Measurements from ENCODE around the gene PRPF31. TPM values are rescaled to one million over a fixed set of nuclear protein-coding genes. Genes with fewer than 3 reads are reported as not detected.

The PRPF31 gene
- total RNA-seq, 2 donors from 2014 or later: 39.5 to 65.6 TPM

DNA sequence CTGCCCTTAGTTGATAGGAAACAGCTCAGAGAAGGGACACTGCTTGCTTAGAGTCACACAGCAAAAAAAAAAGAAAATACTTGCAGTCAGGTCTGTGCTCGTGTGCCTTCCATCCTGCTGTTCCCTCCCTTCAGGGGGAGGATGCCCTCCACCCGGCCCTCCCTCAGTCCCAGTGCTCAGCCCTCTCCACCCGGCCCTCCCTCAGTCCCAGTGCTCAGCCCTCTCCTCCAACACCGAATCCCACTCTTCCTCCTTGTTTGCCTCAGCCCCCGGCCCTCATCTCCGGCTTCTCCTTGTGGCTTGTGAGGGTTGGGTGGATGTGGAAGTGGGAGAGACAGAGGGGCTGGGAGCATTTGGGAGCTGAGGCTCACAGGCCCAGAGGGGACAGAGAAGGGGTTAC lies 5.9 kb upstream of the PRPF31 start:
- no peak overlapping the region for H3K4me3 ChIP-seq
- H3K27me3 ChIP-seq: no peaks in the 10 kb centered on the region
- H3K9me3 ChIP-seq: no peaks in the 10 kb centered on the region
- intact Hi-C loops (cut with DNase I): no loop called here
- peaks cover 5% of the 10 kb centered on the region for H3K36me3 ChIP-seq
- no peak overlapping the region for H3K9ac ChIP-seq (ENCODE audit: low read depth in 2 of 2, low read length in 2 of 2)
- DNase-seq: no peak
- H3K4me1 ChIP-seq: no peaks in the 10 kb centered on the region
- H3K27ac ChIP-seq: no peak overlapping the region
- TF ChIP-seq, protein P1, sequence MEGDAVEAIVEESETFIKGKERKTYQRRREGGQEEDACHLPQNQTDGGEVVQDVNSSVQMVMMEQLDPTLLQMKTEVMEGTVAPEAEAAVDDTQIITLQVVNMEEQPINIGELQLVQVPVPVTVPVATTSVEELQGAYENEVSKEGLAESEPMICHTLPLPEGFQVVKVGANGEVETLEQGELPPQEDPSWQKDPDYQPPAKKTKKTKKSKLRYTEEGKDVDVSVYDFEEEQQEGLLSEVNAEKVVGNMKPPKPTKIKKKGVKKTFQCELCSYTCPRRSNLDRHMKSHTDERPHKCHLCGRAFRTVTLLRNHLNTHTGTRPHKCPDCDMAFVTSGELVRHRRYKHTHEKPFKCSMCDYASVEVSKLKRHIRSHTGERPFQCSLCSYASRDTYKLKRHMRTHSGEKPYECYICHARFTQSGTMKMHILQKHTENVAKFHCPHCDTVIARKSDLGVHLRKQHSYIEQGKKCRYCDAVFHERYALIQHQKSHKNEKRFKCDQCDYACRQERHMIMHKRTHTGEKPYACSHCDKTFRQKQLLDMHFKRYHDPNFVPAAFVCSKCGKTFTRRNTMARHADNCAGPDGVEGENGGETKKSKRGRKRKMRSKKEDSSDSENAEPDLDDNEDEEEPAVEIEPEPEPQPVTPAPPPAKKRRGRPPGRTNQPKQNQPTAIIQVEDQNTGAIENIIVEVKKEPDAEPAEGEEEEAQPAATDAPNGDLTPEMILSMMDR (IDR thresholded peaks at IDR 0.05): no peak

DNA sequence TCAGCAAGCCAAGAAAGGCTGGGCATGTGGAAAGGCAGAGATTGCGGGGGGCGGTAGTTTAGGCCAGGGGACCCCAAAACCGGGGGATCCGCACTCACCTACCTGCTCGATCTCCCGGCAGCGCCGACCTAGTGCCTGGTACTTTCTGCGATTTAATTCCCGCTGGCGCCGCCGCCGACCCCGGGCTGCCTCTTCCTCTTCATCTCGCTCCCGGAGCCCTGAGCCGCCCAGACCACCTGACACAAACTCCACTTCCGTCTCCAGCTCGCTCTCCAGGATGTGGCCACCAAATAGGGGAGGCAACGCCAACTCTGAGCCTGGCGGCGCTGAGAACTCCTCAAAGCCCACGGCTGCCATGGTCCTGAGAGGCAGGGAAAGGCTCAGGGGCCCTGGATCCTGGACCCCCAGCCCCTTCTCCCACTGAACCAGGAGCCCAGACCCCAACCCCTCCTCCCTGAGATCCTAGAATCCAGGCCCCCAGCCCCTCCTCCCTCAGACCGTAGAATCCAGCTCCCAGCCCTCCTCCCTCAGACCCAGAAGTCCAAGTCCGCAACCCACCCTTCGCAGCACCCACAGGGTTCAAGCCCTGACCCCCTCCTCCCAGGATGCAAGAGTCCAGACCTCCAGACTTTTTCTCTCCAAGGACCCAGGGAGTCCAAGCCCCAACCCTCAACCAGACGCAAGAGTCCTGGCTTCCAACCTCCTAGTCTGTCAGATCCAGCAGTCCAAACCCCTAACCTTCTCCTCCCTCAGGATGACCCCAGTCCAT lies 1.0 kb upstream of the PRPF31 start:
- intact Hi-C loops (cut with DNase I): no loop called here
- peak; percentile 53 for DNase-seq
- Histone ChIP-seq H3K27ac (peak overlapping the region; percentile 87), H3K9me3 (no peaks in the 10 kb centered on the region), H3K27me3 (no peaks in the 10 kb centered on the region), H3K4me3 (peak overlapping the region; percentile 66), H3K4me1 (no peaks in the 10 kb centered on the region), H3K9ac (ENCODE audit: low read depth in 2 of 2, low read length in 2 of 2) (peak overlapping the region; percentile 75 to 87), H3K36me3 (peaks cover under 1% of the 10 kb centered on the region)
- TF ChIP-seq, protein P1 (IDR thresholded peaks at IDR 0.05): no peak

DNA sequence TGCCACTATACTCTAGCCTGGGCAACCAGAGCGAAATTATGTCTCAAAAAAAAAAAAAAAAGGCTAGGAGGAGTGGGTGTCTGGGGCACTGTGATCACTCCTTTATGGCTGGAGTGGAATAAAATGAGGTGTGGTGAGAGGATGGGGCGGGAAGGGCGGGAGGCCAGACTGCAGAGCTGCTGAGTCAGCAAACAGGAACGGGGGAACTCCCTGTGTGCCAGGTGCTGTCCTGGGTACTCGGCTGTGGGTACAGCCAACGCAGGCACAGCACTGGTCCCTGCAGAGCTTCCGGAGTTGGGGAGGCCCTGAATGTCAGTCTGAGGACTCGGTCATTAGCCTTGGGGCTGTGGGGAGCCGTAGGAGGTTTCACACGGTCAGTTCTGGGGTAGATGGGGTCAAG lies 5.7 kb downstream of the PRPF31 start:
- Histone ChIP-seq H3K4me3 (no peak overlapping the region), H3K9me3 (no peaks in the 10 kb centered on the region), H3K27me3 (no peaks in the 10 kb centered on the region), H3K36me3 (peaks cover 5% of the 10 kb centered on the region), H3K4me1 (no peaks in the 10 kb centered on the region), H3K9ac (ENCODE audit: low read depth in 2 of 2, low read length in 2 of 2) (no peak overlapping the region), H3K27ac (no peak overlapping the region)
- no peak for DNase-seq
- TF ChIP-seq, protein P1 (IDR thresholded peaks at IDR 0.05): no peak
- intact Hi-C loops (cut with DNase I): no loop called here

DNA sequence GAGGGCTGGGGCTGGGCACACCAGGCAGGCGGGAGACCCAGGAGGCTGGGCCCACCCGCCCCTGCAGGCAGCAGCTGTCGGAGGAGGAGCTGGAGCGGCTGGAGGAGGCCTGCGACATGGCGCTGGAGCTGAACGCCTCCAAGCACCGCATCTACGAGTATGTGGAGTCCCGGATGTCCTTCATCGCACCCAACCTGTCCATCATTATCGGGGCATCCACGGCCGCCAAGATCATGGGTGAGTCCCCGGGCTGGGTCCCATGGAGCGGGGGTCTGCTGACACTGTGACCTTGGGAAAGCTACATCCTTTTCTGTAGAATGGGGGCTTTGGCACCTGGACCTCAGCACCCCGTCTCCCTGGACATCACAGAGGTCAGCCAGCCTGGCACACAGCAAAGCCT lies 8.1 kb downstream of the PRPF31 start:
- no peaks in the 10 kb centered on the region for H3K4me1 ChIP-seq
- intact Hi-C loops (cut with DNase I): no loop called here
- no peak overlapping the region for H3K4me3 ChIP-seq
- no peak for DNase-seq
- H3K27me3 ChIP-seq: no peaks in the 10 kb centered on the region
- H3K27ac ChIP-seq: no peak overlapping the region
- H3K9ac ChIP-seq (ENCODE audit: low read depth in 2 of 2, low read length in 2 of 2): no peak overlapping the region
- TF ChIP-seq, protein P1 (IDR thresholded peaks at IDR 0.05): no peak
- no peaks in the 10 kb centered on the region for H3K9me3 ChIP-seq
- peaks cover 5% of the 10 kb centered on the region for H3K36me3 ChIP-seq

DNA sequence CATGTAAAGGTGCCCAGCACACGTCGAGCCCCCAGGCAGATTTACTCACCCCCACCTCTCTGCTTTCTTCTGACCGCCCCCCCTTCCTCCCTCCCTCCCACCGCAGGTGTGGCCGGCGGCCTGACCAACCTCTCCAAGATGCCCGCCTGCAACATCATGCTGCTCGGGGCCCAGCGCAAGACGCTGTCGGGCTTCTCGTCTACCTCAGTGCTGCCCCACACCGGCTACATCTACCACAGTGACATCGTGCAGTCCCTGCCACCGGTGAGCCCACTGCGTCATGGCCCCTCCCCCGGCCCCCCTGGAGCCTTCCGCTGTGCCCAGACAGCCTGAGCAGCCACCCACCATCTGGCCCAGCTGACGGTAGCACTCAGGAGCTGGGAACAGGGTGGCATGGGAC lies 8.8 kb downstream of the PRPF31 start:
- H3K9ac ChIP-seq (ENCODE audit: low read depth in 2 of 2, low read length in 2 of 2): no peak overlapping the region
- no peak overlapping the region for H3K27ac ChIP-seq
- H3K4me3 ChIP-seq: no peak overlapping the region
- TF ChIP-seq, protein P1 (IDR thresholded peaks at IDR 0.05): no peak
- no peaks in the 10 kb centered on the region for H3K4me1 ChIP-seq
- no peaks in the 10 kb centered on the region for H3K27me3 ChIP-seq
- H3K9me3 ChIP-seq: no peaks in the 10 kb centered on the region
- peaks cover 5% of the 10 kb centered on the region for H3K36me3 ChIP-seq
- no peak for DNase-seq
- intact Hi-C loops (cut with DNase I): no loop called here
